Erythroblast (primary cell): ENCODE measurements around the gene STX2.

Experiments
- DNase-seq, 2 experiments: peaks; one replicate each; lab custom pipeline; 2025; lab: John Stamatoyannopoulos, UW
- GATA1 ChIP-seq: IDR thresholded peaks from 2 replicates; pipeline ENCODE4 v1.6.1; 2011; ENCODE audit warnings: low read depth, mild to moderate bottlenecking, control low read depth, low read length, moderate library complexity
- POLR2A ChIP-seq: IDR thresholded peaks from 2 replicates; pipeline ENCODE4 v1.6.1; 2011; ENCODE audit warnings: mild to moderate bottlenecking, low read length

The STX2 gene

DNA sequence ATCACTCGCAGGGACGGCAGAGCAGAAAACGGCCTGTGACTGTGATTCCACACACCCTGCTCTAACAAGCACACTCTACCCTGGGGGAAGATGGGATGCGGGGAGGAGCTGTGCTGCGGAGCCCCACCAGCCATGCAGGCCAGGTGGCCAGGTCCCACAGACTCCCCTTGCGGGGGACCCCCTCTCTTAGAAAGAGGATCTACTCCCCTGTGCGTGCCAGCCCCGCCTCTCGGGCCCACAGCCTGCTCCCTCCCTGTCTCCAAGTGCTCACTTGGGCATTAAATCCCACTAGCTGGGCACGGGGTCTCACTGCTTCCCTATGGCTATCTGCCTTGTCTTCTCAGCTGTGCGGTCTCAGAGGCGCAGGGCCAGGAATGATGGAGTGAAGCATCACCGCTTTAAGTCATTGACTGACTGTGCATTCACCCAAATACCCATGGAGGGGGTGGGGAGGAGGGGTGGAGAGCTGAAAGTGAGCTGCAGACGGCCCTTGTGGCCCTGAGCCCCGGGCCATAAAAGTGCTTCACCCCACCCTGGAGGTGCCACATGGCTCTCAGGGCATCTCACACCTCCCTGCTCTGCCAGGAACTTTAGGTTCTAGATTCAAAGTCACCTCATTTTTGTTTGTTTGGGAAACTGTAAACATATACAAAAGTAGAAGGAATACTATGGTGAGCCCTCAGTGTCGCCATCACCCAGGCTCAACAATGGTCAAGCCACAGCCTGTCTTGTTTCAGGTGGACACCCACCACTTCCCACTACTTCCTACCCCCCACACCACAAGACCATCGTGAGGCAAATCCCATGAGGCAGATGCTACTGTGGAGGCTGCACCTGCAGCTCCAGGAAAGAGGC is 9.4 kb downstream of the STX2 start:
- no peak for DNase-seq
- TF ChIP-seq POLR2A, result no peak
- TF ChIP-seq GATA1, result no peak

DNA sequence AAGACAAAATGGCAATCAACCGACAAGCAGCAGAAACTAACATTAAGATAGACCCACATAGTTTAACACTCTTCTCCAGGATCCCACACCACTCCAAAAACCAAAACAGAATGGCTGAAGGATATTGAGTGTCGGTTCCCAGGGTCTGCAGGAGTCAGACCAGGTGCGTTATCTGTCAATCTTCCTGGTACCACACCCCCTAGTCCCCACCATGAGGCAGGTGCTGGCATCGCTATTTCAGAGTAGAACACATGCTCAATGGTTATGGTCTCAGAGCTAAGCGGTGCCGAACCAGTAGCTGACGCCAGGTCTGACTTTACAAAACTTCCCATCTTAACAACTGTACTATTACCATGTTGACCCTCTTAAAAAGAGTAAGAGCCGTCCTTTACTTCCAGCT is 10.2 kb downstream of the STX2 start:
- TF ChIP-seq POLR2A (no peak), GATA1 (no peak)
- no peak for DNase-seq

DNA sequence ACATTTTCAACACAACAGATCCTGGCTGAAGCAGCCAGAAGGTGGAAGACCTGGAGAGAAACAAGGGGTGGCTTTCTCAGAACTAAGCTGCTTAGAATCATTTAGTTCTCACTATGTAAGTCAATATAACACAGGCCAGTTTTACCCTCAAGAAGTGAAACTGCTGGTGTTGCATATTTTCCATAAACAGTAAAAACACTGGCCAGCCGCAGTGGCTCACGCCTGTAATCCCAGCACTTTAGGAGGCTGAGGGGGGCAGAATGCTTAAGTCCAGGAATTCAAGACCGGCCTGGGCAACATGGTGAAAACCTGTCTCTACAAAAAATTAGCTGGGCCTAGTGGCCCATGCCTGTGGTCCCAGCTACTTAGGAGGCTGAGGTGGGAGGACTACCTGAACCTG is 11.6 kb downstream of the STX2 start:
- TF ChIP-seq GATA1, result no peak
- TF ChIP-seq POLR2A, result no peak
- peak in 1 of 2 experiments; percentile 27 for DNase-seq

DNA sequence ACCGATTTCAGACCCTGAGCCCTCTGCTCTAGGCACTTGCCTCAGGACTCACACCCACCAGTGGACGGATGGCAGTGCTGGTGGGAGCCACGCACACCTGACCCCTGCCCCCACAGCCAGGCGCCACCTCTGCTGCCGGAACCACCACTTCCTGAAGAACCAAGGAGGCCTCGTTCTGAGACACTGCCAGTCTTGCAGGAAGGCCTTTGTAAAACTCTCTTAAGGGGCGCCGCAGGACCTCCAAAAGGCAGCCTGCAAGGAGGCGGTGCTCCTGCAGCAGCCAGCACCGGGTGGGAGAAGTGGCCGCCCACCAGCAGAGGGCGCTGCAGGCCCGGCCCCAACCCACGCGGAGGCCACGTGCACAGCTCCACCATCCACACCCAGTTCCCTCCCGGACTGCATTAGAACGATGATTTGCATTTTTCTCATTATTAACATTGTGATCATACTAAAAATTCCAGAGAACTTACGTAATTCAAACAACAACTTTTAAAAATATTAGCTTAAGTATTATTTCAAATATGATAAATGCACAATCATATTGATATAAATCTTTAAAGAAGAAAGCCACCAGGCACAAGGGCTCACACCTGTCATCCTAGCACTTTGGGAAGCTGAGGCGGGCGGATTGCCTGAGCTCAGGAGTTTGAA is 12.8 kb downstream of the STX2 start:
- TF ChIP-seq GATA1, result no peak
- TF ChIP-seq POLR2A, result no peak
- peak; percentile 90 to 93 for DNase-seq

DNA sequence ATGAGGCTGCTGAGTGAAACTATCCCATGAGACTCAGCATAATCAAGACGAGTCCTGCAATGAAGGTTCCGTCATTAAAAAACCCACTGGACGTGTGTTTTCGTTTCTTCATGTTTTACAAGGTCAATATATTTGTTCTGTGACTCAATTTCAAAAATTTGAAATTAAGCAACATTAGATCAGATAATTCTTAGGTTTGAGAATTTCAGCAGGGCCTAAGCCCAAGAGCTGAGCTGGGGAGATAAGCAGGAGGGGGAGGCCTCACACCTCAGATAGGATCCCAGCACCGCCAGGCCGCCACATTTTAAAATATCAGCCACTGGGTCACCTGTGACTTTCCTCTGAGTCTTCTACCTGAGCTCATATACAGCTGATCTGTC is 13.3 kb downstream of the STX2 start:
- no peak for TF ChIP-seq GATA1
- no peak for TF ChIP-seq POLR2A
- DNase-seq, result peak; percentile 82 to 88

DNA sequence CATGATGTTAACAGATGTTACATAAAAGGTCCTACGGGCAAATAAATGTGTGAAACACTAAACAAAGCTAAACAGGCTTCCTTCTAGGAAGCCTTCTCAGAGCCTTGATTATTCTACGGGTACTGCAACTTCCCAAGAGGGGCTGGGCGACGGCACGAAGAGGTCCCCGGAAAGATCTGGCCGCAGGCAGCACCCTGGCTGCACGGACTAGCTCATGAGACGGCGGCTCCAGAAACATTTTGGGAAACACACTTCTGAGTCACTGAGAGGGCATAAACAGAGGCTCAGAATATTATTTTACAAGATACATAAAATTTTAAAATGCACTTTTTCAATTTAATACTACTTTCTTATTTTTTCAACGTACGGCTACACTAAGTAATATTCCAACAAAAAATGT is 19.4 kb downstream of the STX2 start:
- no peak for DNase-seq
- TF ChIP-seq POLR2A, result no peak
- no peak for TF ChIP-seq GATA1

DNA sequence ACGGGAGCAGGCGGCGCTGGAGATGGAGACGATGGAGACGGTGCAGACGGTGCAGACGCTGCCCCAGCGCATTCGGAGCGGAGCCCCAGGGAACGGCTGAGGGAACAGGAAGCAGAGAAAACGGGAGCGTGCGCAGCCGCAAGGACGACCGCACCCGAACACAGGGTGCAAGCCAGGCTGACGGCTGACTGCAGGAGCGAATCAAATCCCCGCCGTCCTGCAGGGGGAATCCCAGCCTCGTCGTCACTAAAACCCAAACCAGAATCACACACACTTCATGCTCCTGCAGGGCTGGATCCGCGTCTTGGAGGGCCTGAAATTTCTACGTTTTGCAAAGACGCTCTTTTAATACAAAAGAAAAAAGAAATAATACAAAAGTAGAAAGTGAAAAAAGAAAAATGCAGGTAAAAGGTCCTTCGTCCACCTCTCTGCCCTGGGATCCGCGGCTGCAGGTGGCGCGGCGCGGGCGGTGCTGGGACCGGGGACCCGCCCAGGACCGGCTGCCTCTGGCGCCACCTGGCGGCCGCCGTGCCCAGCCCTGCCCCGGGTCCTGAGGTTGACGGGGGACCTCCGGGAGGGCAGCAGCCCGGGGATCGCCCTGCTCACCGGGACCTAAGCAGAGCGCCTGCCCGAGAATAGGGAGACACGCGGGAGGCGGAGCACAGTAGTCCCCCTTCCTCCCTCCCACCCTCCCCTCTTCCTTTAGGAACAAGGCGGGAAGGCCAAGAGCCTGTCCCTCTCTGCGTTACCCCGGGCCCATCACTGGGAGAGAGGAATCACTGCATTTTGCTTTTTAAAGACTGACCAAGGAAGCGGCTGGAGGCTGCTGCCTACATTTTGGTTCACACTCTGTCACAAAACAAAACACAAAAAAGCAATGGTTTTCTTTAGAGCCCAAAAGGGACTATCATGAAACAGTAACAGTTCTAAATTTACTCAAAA is 20.1 kb downstream of the STX2 start:
- DNase-seq, result peak; percentile 65 to 84
- TF ChIP-seq POLR2A (no peak), GATA1 (no peak)

DNA sequence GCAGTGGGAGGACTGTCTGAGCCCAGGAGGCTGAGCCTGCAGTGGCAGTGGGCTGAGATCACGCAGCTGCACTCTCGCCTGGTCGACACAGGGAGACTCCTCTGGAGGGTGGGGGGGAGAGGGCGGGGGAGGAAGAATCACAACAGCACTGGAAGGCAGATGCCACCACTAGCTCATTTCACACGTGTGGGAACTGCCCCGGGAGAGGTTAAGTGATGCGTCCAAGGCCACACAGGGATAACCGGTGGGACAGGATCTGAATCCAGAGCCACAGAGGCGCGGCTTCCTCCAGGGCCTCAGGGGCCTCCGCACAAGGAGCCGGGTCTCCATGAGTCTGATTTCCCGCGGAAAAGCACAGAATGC is 20.8 kb downstream of the STX2 start:
- TF ChIP-seq GATA1 (no peak), POLR2A (no peak)
- no peak for DNase-seq

DNA sequence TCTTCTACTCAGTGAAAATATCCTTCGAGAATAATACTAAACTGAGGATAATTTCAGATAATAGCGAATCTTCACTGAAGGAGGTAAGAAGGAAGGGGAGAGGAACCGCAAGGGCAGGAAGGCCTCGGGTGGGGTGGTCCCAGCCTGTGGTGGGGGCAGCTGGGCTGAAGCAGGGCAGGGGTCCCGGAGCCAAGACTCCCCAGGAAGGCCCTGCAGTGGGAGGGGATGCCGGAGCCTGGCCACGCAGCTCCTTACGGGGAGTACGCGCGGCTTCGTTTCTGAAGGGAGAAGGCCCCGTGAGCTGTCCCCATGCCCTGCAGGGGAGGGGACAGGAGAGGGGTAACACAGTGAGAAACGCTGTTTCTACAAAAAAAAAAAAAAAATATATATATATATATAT is 21.2 kb downstream of the STX2 start:
- TF ChIP-seq GATA1, result no peak
- no peak for TF ChIP-seq POLR2A
- no peak for DNase-seq

DNA sequence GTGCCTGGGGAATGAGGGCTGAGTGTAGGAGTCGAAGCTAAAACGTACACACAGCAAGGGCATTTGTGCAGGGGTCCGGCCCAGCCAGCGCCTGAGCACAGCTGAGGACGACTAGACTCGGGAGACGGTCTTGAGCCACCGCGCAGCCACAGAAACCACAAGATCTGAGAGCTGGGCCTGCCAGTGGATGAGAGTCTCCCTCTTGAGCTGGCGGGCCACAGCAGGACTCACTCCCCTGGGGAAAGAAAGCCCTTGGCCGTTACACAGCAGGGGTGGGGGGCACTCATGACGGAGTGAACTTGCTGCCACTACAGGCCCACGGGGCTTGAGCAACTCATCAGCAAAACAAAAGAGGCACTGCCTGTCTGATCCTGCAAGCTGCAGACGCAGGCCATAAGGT is 23.0 kb downstream of the STX2 start:
- TF ChIP-seq POLR2A, result no peak

DNA sequence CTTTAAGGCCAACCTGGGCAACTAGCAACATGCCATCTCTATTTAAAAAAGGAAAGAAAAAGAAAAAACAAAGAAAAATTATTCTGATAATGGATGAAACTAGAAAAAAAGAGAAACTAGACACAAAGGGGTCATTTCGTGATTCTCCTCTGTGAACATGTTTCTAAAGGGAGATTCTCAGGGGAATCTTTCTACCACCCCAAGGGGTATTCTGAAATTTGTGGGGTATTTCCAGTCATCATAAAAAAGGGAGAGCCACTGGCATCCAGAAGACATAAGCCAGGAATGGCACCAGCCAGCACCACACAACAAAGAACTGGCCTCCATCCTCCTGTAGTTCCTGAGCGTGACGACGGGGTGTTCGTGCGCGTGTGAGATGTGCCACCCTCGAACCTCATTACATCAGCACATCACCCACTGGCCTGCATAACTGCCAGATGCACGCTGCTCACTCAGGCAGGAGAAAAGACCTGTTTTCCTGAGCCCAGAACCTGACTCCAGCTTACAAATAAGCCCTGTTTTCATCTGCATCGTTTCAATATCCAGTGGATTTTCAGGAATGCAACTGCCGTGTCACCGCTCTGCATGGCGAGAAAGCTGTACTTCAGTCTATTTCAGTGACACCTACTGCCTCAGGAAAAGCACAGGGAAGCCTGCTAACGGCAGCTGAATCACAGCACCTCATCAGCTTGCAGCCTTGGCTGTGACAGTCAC is 23.9 kb downstream of the STX2 start:
- no peak for TF ChIP-seq POLR2A
- TF ChIP-seq GATA1, result no peak
- no peak for DNase-seq

More for the DNA sequence above, 23.0 kb downstream of the STX2 start:
- no peak for DNase-seq

DNA sequence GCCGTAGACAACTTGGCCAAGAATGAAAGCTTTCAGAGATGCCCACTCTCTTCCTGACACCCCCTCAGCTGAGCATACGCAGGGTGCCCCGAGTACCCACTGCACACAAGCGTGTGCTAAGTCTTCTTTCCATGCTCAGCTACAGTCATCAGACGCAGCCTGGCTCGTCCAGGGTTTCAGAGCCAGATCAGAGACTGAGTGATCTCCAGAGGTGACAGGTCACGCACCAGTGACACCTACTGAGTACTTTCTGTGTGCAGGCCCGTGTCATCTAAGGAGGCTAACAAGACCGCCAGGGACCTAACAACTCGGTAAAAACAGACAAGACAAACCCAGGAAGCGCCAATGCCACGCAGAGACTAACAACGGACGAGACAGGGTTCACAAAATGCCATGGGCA is 25.1 kb downstream of the STX2 start:
- DNase-seq, result no peak
- TF ChIP-seq GATA1 (no peak), POLR2A (no peak)

DNA sequence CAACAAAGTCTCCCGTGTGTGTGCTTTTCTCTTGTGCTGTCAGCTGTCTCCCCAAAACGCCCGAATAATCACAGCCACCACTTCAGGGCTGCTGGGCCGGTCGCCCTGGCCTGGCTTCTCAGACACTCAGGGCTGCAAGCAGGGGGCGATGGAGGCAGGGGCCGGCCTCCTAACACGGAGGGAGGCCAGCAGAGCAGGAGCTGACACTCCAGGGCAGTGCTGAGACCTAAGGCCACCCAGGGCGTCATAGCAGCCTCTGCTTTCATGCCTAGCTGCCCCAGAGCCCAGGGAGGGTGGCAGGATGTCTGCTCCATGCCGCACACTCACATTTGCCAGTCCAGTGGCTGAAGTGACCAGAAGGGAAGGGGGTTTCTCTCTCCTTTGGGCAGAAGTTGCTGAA is 25.6 kb downstream of the STX2 start:
- no peak for TF ChIP-seq GATA1
- no peak for TF ChIP-seq POLR2A
- DNase-seq, result no peak
